Hepatocyte (in vitro differentiated cells): ENCODE data around the gene TMPRSS6. TPM values are rescaled to one million over a fixed set of nuclear protein-coding genes. Genes with fewer than 3 reads are reported as not detected.
"Not testable (repeated sequence)": the region's sequence is repeated elsewhere in the genome, so short reads cannot be mapped to it uniquely, and the experiment has no call there.

Experiments used
- DNase-seq: peaks from one replicate; pipeline ENCODE4 v3.0.0-alpha.2; 2016; ENCODE audit warnings: low spot score
- H2AFZ ChIP-seq: fragments of 200-600 bp; sonication (generic); 2 replicates; pipeline ENCODE4 v1.6.0; 2016; ENCODE audit warnings: antibody characterized with exemption, mild to moderate bottlenecking
- H3K27ac ChIP-seq: fragments of 200-600 bp; sonication (generic); 2 replicates; pipeline ENCODE4 v1.5.1; 2016; ENCODE audit warnings: mild to moderate bottlenecking
- H3K27me3 ChIP-seq: fragments of 200-600 bp; sonication (generic); 2 replicates; pipeline ENCODE4 v1.6.1; 2016
- H3K36me3 ChIP-seq: fragments of 200-600 bp; sonication (generic); replicated peaks from 2 replicates; pipeline ENCODE4 v1.5.1; 2016; ENCODE audit warnings: low read depth; ENCODE audit not compliant: insufficient read depth
- H3K4me1 ChIP-seq: fragments of 200-600 bp; sonication (generic); 2 replicates; pipeline ENCODE4 v1.5.1; 2016; ENCODE audit warnings: mild to moderate bottlenecking, moderate library complexity; ENCODE audit not compliant: insufficient read depth
- H3K4me2 ChIP-seq: fragments of 200-600 bp; sonication (generic); 2 replicates; pipeline ENCODE4 v1.6.0; 2016
- H3K4me3 ChIP-seq: fragments of 200-600 bp; sonication (generic); 2 replicates; pipeline ENCODE4 v1.5.1; 2016; ENCODE audit warnings: mild to moderate bottlenecking
- H3K79me2 ChIP-seq: fragments of 200-600 bp; sonication (generic); 2 replicates; pipeline ENCODE4 v1.6.0; 2017; ENCODE audit warnings: mild to moderate bottlenecking
- H3K9me2 ChIP-seq: fragments of 200-600 bp; sonication (generic); replicated peaks from 2 replicates; pipeline ENCODE4 v1.6.0; 2017; ENCODE audit warnings: mild to moderate bottlenecking; ENCODE audit not compliant: insufficient read depth
- H3K9me3 ChIP-seq: fragments of 200-600 bp; sonication (generic); 2 replicates; pipeline ENCODE4 v1.5.1; 2016; ENCODE audit warnings: low read depth, mild to moderate bottlenecking
- H4K20me1 ChIP-seq: fragments of 200-600 bp; sonication (generic); 2 replicates; pipeline ENCODE4 v1.6.0; 2016; ENCODE audit warnings: mild to moderate bottlenecking; ENCODE audit not compliant: insufficient read depth, poor library complexity, severe bottlenecking
- CTCF ChIP-seq: fragments of 200-600 bp; sonication (generic); IDR thresholded peaks from 2 replicates; pipeline ENCODE4 v1.5.1; 2016; ENCODE audit warnings: antibody characterized with exemption, mild to moderate bottlenecking; ENCODE audit not compliant: poor library complexity
- EZH2 ChIP-seq: fragments of 200-600 bp; sonication (generic); IDR thresholded peaks from 2 replicates; pipeline ENCODE4 v1.6.1; 2016; ENCODE audit warnings: antibody characterized with exemption, mild to moderate bottlenecking, borderline replicate concordance
- EZH2phosphoT487 ChIP-seq: fragments of 200-600 bp; sonication (generic); IDR thresholded peaks from one replicate; pipeline ENCODE4 v1.6.1; 2018; ENCODE audit warnings: antibody characterized with exemption, mild to moderate bottlenecking, low read depth, moderate library complexity; ENCODE audit not compliant: unreplicated experiment, severe bottlenecking
- WGBS: methylation state at CpG from one replicate; pipeline ENCODE4 v1.1.6; 2016; ENCODE audit warnings: low lambda C conversion rate; ENCODE audit errors: missing lambda C conversion rate; 5-methylcytosine and 5-hydroxymethylcytosine counted together
- polyA plus RNA-seq: library from polyadenylated mRNA; unstranded; fragments of >200 nt; fragmentation: Nextera tagmentation; extraction: Ambion mirVana; gene quantifications from 2 replicates; pipeline ENCODE4 v1.2.1, GENCODE V29; 2016
- total RNA-seq: library from RNA; depleted of rRNA; stranded (reverse); fragments of >200 nt; gene quantifications from 2 replicates; pipeline ENCODE4 v1.2.3, GENCODE V29; 2014

The TMPRSS6 gene
- total and polyA plus RNA-seq, 2 experiments from 2014 or later = 34.4 to 49.8 TPM

GRCh38 chr22:37075046-37075445 lies 34.5 kb downstream of the TMPRSS6 start:
- Histone ChIP-seq H2AFZ (no peak overlapping the region), H3K27ac (no peak overlapping the region), H3K4me1 (no peaks in the 10 kb centered on the region), H3K79me2 (no peaks in the 10 kb centered on the region), H3K27me3 (peaks cover 5% of the 10 kb centered on the region), H4K20me1 (no peaks in the 10 kb centered on the region), H3K36me3 (no peaks in the 10 kb centered on the region), H3K9me2 (no peaks in the 10 kb centered on the region), H3K4me2 (no peak overlapping the region), H3K4me3 (no peak overlapping the region), H3K9me3 (no peaks in the 10 kb centered on the region)
- no peak for DNase-seq
- TF ChIP-seq CTCF = no peak
- TF ChIP-seq EZH2 = no peak
- no peak for TF ChIP-seq EZH2phosphoT487
- WGBS = 90% methylated on average over 13 of the region's 17 CpGs

GRCh38 chr22:37074537-37074936 lies 35.0 kb downstream of the TMPRSS6 start:
- peaks cover 10% of the 10 kb centered on the region for H3K27me3 ChIP-seq
- no peaks in the 10 kb centered on the region for H3K9me3 ChIP-seq
- H2AFZ ChIP-seq = no peak overlapping the region
- H3K9me2 ChIP-seq = no peaks in the 10 kb centered on the region
- 84% methylated on average over 16 of the region's 16 CpGs for WGBS
- no peak overlapping the region for H3K4me2 ChIP-seq
- no peak overlapping the region for H3K4me3 ChIP-seq
- H3K36me3 ChIP-seq = no peaks in the 10 kb centered on the region
- H3K4me1 ChIP-seq = no peaks in the 10 kb centered on the region
- DNase-seq = no peak
- H3K79me2 ChIP-seq = no peaks in the 10 kb centered on the region
- H4K20me1 ChIP-seq = no peaks in the 10 kb centered on the region
- H3K27ac ChIP-seq = no peak overlapping the region
- TF ChIP-seq CTCF (no peak), EZH2 (no peak), EZH2phosphoT487 (no peak)

- no peak overlapping the region for H2AFZ ChIP-seq
- 98% methylated on average over 5 of the region's 8 CpGs for WGBS
- no peak for TF ChIP-seq EZH2phosphoT487
- TF ChIP-seq CTCF = no peak
- TF ChIP-seq EZH2 = no peak
- no peak for DNase-seq
- H4K20me1 ChIP-seq = no peaks in the 10 kb centered on the region
- no peaks in the 10 kb centered on the region for H3K9me3 ChIP-seq
- no peaks in the 10 kb centered on the region for H3K36me3 ChIP-seq
- no peak overlapping the region for H3K4me2 ChIP-seq
- no peaks in the 10 kb centered on the region for H3K79me2 ChIP-seq
- H3K9me2 ChIP-seq = no peaks in the 10 kb centered on the region
- H3K27ac ChIP-seq = no peak overlapping the region
- H3K27me3 ChIP-seq = peaks cover 26% of the 10 kb centered on the region
- peaks cover 6% of the 10 kb centered on the region for H3K4me1 ChIP-seq
- no peak overlapping the region for H3K4me3 ChIP-seq
These were observed 36.8 kb downstream of the TMPRSS6 start for GRCh38 chr22:37072673-37073072.

DNA sequence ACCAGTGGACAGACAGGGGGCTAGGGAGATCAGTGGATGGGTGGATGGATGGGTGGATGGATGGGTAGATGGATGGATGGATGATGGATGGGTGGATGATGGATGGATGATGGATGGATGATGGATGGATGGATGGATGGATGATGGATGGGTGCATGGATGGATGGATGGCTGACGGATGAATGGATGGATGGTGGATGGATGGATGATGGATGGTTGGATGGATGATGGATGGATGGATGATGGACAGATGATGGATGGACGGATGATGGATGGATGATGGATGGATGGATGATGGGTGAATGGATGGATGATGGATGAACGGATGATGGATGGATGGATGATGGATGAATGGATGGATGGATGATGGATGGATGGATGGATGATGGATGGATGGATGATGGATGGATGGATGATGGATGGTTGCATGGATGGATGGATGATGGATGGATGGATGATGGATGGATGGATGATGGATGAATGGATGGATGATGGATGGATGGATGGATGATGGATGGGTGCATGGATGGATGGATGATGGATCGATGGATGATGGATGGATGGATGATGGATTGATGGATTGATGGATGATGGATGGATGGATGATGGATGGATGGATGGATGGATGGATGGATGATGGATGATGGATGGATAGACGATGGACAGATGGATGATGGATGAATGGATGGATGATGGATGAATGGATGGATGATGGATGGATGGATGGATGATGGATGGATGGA lies 37.5 kb downstream of the TMPRSS6 start:
- H3K4me2 ChIP-seq, H3K36me3 ChIP-seq, H3K4me3 ChIP-seq, H4K20me1 ChIP-seq, H3K4me1 ChIP-seq, H2AFZ ChIP-seq, H3K9me3 ChIP-seq, H3K79me2 ChIP-seq, H3K27ac ChIP-seq, H3K9me2 ChIP-seq, DNase-seq: not testable (repeated sequence)
- WGBS = 98% methylated on average over 5 of the region's 5 CpGs
- H3K27me3 ChIP-seq = peaks cover 26% of the 10 kb centered on the region
